Glomerular visceral epithelial cell (primary cell): ENCODE data around the gene ZNF438.

ENCODE experiments used
- DNase-seq: peaks from one replicate; pipeline ENCODE4 v3.0.0-alpha.2; 2016; ENCODE audit errors: extremely low spot score

Gene ZNF438

DNA sequence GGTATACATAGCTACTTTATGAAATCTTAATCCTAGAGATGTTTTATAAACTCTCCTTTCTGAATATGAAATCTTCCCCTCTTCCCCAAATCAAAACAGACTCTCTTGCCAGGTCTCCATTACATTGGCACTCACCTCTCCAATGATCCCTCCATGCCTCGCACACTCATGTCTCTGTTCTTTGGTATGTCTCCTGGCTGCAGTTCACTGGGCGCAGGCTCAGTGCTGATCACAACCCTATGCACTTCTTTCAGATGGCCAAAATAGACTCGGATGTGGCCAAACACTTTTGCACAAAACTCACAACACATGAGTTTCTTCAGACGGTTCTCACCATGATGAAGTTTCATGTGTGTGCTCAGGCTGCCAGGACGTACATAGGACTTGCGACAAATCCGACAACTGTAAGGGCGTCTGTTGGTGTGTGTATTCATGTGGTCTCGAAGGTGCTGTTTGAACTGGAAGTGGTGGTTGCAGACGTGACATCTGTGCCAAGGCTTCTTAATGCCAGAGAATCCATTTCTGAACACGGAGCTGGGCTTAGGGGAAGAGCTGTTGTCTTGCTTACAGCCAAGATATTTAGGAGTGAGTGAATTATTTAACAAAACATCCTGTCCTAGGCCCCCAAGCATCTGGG is 183.2 kb downstream of the ZNF438 start:
- DNase-seq = no peak

DNA sequence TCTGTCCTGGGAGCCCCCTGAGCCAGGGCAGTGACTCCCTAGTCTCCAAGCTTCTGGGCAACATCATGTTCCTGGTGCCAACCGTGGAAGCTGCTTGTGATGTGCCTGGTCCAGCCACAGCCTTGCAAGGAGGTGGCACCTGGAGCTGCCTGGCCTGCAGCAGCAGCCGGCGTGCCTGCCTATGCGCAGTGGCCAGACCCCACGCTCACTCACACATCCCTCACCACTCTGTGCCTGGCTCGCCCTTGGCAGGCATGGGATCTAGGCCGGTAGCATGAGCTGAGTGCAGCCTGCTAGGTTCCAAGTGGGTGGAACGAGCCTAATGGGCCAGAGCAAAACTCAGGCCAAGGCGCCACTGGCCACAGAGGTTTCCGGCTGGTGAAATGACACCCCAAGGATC is 184.0 kb downstream of the ZNF438 start:
- DNase-seq = no peak

DNA sequence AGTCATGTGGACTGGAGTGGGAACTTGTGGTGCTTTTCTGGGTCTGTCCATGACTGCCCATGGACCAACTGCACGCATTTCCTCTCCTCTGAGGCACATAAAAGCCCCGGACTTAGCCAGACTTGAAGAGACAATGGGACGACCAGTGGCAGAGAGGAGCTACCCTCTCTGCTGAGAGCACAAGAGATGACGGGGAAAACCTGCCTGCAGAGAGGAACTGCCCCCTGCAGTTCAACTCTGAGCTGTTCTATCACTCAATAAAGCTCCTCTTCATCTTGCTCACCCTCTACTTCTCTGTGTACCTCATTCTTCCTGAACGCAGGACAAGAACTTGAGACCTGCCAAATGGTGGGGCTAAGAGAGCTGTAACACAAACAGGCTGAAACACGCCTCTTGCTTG is 184.5 kb downstream of the ZNF438 start:
- no peak for DNase-seq

DNA sequence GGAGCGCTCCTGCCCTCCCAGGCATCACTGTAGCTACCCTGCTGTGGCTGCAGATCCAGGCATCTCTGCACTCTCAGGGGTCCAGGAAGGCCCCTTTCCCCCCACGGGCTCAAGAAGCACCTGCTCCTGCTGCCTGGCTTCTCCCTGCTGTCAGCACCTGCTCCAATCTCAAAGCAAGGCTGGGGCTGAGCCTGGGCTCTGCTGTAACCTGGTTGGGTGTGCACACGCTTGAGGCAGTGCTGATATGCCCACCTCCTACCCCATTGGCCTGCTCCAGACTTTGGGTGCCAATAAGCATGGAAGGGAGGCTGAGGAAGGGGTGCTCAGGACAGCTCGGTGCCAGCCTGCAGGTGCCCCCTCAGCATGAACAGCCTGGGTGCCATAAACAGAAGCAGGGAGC is 185.0 kb downstream of the ZNF438 start:
- no peak for DNase-seq

DNA sequence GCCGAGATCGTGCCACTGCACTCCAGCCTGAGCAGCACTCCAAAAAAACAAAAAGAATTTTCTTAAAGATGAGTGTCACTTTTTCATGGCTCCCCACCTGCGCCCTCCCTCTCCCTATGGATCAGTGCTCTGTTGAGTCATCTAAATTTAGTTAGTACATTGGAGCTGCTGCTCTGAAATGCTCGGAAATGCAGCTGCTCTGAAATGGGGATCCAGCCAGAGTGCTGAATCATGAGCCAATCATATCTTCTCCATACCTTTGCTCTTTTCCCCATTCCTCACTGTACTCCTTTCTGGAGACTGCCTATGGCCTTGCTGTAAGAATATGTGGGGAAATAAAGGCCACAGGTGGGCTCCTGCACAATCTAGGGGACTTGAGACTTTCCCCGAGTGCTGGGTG is 188.8 kb downstream of the ZNF438 start:
- no peak for DNase-seq

DNA sequence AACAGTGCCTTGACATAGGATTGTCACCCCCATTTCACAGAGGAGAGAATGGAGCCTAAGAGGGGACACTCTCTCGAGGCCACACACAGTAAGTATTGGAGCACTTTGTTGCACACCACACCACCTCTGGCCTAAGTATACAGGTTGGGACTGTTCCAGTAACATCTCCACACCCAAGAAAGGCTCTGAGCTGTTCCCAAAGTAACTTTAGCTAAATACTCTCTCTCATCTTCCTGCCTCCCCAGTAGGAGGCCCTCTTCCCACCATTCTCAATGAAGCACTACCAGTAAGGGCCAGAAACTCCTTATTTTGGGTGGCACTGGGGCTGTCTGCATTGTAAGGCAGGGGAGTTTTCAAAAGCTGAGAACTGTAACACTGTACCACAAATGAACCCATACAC is 189.5 kb downstream of the ZNF438 start:
- DNase-seq = no peak

DNA sequence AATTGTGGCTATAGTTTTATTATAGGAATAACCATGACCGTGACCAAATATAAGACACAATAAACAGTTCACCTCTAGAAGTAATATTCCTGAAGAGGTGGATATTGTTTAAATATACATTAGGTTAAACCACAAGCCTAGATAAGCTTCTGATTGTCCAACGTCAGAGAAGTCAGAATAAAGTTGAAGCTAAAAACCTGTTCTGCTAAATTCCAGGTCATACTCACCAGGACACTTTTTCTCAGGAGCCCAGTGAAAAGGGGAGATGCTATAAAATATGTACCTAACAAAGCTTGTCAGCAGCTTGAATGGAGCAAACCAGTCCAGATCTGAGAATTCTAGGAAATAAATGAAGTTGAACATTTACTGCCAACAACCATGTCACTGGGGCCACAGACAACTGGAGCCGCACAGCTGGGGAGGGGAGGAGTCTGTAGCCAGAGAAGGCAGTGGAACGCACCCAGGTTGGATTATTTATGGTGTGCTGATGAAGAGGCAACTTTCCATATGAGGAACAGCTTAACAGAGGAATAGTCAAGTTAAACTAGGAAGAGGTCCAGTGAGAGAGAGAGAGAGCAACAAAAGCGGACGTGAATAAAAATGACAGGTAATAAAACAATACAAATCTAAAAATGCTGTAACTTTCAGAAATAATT is 191.1 kb downstream of the ZNF438 start:
- DNase-seq = no peak

DNA sequence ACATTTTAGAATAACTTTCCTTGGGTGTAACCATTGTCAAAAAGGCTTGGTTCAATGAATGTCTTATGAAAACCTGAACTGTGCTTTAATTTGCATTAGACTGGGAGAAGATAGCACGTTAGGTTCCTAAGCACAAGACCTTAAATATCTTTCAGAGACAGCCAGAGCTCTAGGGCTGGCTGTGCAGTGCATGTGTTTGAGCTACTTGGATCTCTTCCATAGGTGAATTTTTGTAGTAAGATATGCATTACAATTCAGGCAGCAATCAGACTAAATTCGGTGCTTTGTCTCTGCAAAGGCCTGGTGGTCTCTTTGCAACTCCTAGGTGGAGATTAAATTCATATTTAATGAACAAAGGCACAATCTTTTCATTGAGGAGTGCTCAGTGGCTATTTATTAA is 192.0 kb downstream of the ZNF438 start:
- no peak for DNase-seq

DNA sequence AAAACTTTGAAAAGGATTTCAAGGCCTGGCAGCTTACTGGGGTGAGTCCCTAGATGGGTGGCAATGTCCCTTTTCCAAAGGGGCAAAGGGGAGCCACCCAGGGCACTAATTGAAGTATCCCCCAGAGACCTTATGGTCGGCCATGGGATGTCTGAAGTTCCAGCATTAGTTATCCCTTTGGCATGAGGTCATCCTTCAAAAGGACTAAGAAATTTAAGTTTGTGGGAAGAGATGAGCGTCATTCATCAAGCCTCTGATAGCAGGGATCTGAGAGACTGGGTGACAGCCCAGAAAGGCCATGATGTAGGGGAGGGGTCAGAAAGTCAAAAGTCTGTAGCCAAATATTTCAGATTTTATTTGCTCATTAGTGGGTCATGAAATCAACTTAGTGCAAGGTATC is 195.3 kb downstream of the ZNF438 start:
- DNase-seq = no peak

DNA sequence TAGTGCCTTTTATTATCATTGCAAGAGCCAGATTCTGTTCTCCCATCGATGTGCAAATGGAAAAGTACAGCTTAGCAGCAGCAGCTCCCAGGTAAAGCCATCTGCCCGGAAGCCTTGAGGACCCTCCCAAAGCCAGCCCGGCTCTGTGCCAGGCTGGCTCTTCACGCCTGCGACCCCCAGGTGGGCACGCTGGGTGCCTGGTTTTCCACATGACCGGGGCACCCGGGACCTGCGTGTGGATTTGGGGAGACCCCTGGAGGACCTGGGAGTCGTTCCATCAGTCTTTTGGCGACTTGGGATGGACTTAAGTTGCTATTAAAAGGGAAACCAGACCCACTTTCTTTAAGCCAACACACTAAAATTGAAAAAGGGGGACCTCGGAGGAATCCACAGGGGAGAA is 196.5 kb downstream of the ZNF438 start:
- DNase-seq = no peak

DNA sequence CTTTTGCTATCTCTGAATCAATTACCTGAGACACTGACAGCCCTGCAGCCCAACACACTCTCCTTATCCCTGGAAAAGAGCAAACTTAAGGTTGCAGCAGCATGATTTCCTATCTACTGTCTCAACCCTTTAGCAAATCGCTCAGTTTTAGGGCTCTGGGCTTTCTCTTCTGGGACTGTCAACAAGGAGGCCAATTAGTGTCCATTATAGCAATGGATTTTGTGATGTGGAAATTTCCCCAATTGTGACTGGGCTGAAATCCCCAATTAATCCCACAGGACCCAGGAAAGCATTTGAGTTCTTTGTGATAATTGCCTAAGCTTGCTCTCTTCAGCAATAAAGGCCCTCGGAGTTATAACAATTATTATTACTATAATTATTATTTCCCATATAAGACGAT is 197.0 kb downstream of the ZNF438 start:
- DNase-seq = no peak

DNA sequence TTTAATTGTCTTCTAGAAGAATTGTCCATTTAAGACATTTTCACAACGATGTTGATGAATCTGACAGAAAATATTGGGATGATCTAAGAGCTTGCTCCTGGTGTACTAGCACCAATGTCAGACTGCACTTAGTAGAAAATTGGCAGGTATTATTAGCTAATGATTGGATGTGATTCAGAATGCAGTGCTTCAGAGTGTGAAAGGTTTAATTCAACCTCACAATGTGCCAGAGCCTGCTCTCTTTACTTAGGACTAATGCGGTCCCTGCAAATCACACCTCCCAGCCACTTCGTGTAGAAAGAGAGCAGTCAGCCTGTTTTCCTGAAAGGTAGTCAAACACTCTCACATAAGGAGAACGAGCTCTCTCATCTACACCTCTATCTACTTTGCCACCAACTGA is 197.5 kb downstream of the ZNF438 start:
- no peak for DNase-seq

DNA sequence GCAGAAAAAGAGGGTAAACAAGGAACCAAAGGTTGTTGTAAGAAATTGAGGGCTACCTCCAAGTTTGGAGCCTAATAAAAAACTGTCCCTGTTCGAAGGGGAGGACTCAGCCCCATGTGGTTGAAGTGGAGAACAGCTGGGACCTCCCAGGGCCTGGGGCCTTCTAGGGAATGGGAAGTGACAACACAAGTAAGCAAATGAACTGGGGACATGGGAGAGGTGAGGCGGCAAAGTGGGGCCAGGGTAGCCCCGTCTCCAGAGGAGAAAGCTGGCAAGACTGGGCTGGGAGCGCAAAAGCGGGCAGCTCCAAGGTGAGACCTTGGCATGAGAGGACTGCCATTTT is 198.1 kb downstream of the ZNF438 start:
- DNase-seq = no peak

DNA sequence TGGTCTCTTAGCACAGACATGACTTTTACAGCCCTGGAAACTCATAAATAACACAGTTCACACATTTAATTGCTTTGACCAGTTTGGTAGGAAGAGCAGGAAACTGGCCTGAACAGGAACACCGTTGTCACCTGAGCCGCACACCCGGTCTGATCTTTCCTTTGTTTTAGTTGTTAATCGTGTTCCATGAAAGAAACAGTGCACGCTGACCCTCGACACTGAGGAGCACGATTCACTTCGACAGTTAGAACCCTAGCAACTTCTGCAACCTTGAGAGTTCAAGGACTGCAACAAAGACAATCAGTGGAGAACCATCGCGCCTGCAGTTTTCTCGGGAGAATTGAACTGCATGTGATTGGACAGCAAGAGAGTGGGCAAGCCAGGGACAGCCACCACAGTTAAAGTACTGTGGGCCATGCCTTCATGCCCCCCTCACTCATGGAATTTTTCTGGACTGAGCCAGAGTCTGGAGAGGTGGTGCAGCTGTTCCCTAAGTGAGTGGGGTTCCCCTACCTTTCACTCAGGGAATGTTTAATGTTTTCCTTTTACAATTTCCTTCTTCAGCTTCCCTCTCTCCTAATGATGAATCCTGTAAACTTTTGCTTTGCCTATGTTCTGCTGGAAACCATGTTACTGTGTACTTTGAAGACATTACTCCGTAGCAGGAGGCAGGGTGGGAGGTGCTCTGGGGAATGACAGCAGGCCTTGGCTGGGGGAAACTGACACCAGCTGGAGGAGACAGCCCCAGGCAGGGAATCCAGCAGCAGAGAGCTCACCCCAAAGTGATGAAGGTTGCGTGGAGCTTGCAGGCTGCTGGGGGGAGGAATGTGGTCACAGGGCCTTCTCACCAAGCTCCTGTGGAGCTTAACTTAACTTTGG is 198.7 kb downstream of the ZNF438 start:
- no peak for DNase-seq

DNA sequence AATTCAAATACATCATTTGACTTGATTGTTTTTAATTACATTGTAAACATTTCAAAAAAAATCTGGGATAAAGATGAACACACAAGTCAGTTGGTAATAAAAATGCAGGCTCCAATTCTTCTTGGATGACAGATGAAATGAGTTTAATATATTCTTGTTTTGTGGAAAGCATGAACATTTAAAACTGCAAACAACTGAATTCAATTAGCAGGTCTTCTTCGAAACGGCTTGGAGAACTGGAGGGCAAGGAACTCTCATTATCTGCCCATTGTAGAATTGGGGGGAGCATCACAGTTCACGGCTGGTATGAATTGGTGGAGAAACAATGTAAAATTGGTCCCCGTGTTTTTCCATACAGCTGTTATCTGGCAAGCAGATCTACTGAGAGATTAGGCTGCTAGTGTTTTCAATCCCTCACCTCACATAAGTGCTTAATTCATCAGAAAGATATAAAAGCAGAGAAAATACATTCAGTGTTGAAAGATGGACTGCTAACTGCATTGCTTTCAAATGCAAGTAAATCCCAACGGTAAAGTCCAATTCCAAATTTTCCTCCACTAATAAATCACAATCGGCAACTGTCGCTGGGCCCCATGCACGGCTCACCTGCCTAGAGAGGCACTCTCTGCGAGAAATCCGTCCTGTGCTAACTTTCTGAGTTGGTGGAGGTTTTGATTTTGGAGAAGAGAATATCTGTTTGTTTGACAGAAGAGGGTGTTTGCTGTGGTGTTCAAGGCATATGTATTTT is 199.5 kb downstream of the ZNF438 start:
- DNase-seq = no peak

DNA sequence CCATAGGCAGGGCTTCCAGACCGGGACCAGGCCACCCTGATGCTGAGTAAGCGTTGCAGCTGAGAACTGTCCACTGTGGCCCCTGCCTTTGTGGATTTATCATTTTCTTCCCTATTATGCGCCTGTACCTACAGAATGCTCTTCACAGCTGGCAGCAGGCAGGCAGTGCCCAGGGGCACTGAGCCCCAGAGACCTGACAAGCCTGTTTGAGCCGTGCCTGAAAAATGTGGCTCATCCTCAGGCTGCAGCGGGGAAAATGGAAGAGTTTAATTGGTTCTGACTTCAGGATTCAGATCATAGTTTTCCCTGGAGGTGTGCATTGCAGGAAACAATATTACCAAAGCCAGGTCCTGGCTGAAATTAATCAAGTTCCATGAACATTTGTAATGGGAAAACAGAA is 200.2 kb downstream of the ZNF438 start:
- no peak for DNase-seq

DNA sequence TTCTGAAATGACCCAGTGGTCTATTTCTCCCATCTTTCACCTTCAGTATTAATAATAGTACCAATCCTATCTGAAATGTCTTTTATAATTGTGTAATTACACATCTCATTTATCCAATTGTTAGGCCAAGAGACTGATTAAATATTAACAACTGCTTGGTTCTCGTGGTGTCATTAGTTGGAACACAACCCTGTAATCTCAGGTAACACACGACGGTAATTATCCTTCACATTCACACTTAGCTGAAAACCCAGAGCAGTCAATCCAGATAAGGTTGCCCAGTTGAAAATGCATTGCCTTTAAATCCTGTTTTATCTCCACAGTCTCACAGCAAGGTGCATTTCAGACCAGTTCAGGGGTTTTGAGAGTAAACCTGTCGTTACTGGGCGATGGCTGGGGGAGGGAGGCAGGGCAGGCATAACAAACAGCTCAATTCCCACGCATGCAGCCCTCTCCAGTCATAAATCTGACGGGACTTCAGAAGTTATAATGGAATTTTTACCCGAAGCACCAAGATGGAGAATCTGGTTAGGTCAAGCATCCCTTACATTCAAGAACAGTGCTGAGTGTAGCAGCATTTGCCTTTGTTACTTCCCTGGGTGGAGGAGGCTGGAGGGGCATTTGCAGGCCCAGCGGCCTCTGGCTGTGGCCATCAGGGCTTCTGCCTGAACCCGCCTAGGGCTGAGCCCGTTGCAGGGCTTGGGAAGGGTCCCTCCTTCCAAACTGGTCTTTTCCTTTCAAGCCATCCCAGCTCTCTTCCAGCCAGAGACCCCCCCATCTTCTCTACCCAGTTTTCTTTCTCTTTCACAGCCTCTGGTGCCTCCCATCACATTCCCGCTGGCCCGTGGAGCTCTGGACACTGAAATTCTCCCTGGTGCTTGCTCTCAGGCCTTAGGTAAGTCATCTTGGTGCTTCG is 201.1 kb downstream of the ZNF438 start:
- no peak for DNase-seq

DNA sequence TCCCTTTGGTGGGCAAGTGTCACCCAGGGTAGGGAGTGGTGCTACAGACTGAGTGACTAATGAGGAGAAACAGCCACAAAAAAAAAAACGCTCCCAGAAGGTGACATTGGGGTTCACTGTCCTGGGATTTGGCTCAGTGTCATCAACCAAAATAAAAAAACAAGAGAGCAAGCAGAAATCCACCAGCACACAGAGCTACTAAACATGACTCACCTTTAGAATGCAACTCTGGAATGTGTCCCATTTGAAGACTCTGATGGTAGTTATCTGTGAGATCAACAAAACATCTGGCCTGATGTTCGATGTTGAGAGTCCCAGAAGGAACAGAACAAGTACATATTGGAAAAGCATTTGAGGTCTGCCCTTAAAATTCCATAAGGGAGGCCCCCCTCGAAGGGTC is 201.8 kb downstream of the ZNF438 start:
- no peak for DNase-seq

DNA sequence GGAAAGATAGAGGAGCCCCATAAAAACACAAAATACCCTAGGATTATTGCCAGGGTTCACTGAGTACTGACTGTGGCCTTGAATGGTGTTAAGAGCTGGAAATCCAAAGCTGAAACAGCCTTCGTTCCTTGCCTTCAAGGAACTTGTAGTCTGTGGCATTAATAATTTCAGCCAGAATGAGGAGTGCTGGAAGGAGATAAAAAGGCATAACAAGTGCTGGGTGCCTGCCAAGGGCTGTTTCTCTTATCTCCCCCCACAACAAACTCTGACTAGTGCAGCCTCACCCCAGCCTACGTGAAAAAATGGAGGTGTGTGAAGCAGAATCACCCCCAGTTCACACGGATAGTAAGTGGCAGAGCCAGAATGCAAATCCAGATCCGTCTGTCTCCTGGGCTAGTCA is 203.0 kb downstream of the ZNF438 start:
- no peak for DNase-seq

DNA sequence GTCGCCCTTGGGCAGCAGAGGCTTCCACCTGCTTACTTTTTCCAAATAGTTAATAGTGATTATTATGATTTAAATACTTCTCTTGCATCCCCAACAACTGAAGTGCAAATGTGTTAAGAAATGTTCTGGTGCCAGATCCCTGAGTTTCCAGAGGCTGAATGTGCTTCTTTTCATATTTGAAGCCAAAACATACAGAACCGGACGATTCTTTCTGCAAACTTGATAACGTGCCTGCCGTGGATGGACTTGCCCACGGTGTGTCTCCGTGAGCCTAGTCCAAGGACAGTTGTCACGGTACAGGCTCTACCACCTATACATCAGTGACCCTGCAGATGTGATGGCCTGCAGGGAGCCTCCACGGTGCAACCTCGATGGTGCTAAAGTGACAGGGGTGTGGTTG is 203.5 kb downstream of the ZNF438 start:
- DNase-seq = no peak

DNA sequence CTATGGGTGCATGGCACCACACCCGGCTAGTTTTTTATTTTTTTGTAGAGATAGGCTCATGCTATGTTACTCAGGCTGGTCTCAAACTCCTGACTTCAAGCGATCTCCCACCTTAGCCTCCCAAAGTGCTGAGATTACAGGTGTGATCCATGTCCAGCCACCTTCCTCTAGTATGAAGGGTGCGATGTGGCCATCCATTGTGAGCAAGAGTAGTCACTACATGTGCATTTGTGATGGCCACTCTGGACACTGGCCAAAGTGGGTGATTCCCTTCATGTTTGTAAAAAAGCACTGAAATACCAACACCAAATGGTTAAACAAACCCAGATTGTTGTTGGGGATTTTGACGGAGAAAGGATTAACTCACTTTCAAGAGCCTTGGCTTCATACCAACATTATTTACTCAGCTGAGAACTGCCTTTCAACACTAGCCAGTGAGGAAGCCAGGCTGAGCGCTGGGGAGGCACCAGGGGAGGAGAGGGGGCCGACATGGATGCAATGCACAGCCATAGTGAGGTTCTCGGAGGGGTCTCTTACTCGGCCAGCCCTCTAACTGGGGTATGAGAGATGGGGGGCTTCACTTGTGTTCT is 204.0 kb downstream of the ZNF438 start:
- no peak for DNase-seq
